ENCODE measurements around the gene GSDMA. TPM values are rescaled to one million over a fixed set of nuclear protein-coding genes. Genes with fewer than 3 reads are reported as not detected.

The GSDMA gene
- total and polyA plus RNA-seq, 9 of the 15 experiments (the other 6 are each of a cell fraction or from before 2014, with no cell fraction given): 0.04 to 0.13 (median 0.07) TPM; not detected in 2

GRCh38 chr17:39980351-39981206 is 17.8 kb downstream of the GSDMA start, which contains the start of gene PSMD3 (continued):
- peak; percentile 49 for TF ChIP-seq DACH1 (IDR thresholded peaks at IDR 0.05; ENCODE audit: partially characterized antibody)
- peak; percentile 38; the same call in 1 of the 2 replicates for TF ChIP-seq CBFB (CRISPR knock-in tag; IDR thresholded peaks at IDR 0.05)
- peak; percentile 92 for TF ChIP-seq CHCHD3 (CRISPR knock-in tag; IDR thresholded peaks at IDR 0.05)
- TF ChIP-seq MNT (conservative IDR thresholded peaks at IDR 0.05): peak; percentile 79 to 94
- TF ChIP-seq, protein P1, sequence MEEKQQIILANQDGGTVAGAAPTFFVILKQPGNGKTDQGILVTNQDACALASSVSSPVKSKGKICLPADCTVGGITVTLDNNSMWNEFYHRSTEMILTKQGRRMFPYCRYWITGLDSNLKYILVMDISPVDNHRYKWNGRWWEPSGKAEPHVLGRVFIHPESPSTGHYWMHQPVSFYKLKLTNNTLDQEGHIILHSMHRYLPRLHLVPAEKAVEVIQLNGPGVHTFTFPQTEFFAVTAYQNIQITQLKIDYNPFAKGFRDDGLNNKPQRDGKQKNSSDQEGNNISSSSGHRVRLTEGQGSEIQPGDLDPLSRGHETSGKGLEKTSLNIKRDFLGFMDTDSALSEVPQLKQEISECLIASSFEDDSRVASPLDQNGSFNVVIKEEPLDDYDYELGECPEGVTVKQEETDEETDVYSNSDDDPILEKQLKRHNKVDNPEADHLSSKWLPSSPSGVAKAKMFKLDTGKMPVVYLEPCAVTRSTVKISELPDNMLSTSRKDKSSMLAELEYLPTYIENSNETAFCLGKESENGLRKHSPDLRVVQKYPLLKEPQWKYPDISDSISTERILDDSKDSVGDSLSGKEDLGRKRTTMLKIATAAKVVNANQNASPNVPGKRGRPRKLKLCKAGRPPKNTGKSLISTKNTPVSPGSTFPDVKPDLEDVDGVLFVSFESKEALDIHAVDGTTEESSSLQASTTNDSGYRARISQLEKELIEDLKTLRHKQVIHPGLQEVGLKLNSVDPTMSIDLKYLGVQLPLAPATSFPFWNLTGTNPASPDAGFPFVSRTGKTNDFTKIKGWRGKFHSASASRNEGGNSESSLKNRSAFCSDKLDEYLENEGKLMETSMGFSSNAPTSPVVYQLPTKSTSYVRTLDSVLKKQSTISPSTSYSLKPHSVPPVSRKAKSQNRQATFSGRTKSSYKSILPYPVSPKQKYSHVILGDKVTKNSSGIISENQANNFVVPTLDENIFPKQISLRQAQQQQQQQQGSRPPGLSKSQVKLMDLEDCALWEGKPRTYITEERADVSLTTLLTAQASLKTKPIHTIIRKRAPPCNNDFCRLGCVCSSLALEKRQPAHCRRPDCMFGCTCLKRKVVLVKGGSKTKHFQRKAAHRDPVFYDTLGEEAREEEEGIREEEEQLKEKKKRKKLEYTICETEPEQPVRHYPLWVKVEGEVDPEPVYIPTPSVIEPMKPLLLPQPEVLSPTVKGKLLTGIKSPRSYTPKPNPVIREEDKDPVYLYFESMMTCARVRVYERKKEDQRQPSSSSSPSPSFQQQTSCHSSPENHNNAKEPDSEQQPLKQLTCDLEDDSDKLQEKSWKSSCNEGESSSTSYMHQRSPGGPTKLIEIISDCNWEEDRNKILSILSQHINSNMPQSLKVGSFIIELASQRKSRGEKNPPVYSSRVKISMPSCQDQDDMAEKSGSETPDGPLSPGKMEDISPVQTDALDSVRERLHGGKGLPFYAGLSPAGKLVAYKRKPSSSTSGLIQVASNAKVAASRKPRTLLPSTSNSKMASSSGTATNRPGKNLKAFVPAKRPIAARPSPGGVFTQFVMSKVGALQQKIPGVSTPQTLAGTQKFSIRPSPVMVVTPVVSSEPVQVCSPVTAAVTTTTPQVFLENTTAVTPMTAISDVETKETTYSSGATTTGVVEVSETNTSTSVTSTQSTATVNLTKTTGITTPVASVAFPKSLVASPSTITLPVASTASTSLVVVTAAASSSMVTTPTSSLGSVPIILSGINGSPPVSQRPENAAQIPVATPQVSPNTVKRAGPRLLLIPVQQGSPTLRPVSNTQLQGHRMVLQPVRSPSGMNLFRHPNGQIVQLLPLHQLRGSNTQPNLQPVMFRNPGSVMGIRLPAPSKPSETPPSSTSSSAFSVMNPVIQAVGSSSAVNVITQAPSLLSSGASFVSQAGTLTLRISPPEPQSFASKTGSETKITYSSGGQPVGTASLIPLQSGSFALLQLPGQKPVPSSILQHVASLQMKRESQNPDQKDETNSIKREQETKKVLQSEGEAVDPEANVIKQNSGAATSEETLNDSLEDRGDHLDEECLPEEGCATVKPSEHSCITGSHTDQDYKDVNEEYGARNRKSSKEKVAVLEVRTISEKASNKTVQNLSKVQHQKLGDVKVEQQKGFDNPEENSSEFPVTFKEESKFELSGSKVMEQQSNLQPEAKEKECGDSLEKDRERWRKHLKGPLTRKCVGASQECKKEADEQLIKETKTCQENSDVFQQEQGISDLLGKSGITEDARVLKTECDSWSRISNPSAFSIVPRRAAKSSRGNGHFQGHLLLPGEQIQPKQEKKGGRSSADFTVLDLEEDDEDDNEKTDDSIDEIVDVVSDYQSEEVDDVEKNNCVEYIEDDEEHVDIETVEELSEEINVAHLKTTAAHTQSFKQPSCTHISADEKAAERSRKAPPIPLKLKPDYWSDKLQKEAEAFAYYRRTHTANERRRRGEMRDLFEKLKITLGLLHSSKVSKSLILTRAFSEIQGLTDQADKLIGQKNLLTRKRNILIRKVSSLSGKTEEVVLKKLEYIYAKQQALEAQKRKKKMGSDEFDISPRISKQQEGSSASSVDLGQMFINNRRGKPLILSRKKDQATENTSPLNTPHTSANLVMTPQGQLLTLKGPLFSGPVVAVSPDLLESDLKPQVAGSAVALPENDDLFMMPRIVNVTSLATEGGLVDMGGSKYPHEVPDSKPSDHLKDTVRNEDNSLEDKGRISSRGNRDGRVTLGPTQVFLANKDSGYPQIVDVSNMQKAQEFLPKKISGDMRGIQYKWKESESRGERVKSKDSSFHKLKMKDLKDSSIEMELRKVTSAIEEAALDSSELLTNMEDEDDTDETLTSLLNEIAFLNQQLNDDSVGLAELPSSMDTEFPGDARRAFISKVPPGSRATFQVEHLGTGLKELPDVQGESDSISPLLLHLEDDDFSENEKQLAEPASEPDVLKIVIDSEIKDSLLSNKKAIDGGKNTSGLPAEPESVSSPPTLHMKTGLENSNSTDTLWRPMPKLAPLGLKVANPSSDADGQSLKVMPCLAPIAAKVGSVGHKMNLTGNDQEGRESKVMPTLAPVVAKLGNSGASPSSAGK (IDR thresholded peaks at IDR 0.05): peak; percentile 96
- peak; percentile 38; the same call in 1 of the 2 replicates for TF ChIP-seq TAF7 (tag; IDR thresholded peaks at IDR 0.05)
- no peak for TF ChIP-seq PHB (CRISPR knock-in tag; IDR thresholded peaks at IDR 0.05)
- TF ChIP-seq, protein P2, sequence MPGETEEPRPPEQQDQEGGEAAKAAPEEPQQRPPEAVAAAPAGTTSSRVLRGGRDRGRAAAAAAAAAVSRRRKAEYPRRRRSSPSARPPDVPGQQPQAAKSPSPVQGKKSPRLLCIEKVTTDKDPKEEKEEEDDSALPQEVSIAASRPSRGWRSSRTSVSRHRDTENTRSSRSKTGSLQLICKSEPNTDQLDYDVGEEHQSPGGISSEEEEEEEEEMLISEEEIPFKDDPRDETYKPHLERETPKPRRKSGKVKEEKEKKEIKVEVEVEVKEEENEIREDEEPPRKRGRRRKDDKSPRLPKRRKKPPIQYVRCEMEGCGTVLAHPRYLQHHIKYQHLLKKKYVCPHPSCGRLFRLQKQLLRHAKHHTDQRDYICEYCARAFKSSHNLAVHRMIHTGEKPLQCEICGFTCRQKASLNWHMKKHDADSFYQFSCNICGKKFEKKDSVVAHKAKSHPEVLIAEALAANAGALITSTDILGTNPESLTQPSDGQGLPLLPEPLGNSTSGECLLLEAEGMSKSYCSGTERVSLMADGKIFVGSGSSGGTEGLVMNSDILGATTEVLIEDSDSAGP (CRISPR knock-in tag; IDR thresholded peaks at IDR 0.05): peak; percentile 4; the same call in 1 of the 2 replicates

Data from K562 (cell line).